ENCODE results near the gene ZBTB5. TPM values are rescaled to one million over a fixed set of nuclear protein-coding genes. Genes with fewer than 3 reads are reported as not detected.

Gene ZBTB5
- total and polyA plus RNA-seq, 7 donors: 2.5 to 6.0 (median 5.3) TPM

DNA sequence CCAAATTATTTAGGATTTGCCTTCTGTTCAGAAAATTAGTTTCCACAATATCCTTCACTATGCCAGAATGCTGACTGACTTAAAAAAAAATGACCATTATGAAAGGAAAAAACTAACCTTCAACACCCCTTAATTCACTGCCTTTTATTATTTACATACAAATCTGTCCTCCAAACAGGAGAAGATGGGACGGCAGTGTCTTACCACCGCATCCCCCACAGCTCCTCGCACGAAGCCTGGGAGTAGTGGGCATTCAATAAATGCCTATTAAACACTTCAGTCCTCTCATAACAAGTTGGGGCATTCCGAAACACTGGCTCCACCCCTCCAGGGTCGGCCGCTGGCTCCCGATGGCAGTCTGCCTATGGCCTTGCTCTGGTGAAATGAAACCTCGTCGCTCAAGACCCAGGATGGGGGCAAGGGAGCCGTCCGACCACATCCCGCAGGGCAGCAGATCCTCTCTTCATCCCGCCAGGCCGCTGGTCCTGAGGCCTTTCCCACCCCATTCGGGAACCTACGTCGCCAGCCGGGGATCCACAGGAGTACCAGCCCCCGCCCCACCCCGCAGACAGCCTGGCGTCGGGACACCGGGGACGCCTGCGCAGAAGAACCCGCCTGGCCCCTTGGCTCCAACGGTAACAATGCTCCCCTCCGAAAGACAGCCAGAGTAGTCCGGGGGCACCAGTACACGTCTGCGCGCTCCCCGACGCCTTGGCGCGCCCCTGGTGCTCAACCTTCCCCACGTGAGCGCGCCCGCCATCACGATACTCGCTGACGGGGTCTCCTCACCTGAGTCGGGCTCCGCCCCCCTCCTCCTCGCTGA, 613 bp downstream of the ZBTB5 start:
- H3K9me3 ChIP-seq: no peaks in the 10 kb centered on the region
- H3K27me3 ChIP-seq (ENCODE audit: insufficient read depth in 3 of 3, low read length in 2 of 3): no peaks in the 10 kb centered on the region
- DNase-seq (peak; percentile 80 to 89), ATAC-seq (peak; percentile 45 to 57 (median 49))
- peaks cover 19% of the 10 kb centered on the region for H3K4me1 ChIP-seq
- WGBS, 3 donors: 0 to 1% (median 0%) methylated on average over 43 to 47 of the region's 47 CpGs
- H3K4me3 ChIP-seq: peak overlapping the region; percentile 96
- no peak for TF ChIP-seq CTCF (IDR thresholded peaks at IDR 0.05)
- H3K27ac ChIP-seq: peak overlapping the region; percentile 99
- H3K36me3 ChIP-seq (ENCODE audit: insufficient read depth in 1 of 2, low read depth in 1 of 2): no peaks in the 10 kb centered on the region
- intact Hi-C loops (cut with DNase I): loop anchor here (5.0 to 10.0 kb wide), 2 partner anchors 42 to 320 kb away; partner anchors contain the start of genes GRHPR (in 2 of the 2) and EXOSC3 (in 1 of the 2)

GRCh38 chr9:37464006-37464405, 1.2 kb downstream of the ZBTB5 start:
- no peak for TF ChIP-seq CTCF (IDR thresholded peaks at IDR 0.05)
- H3K27ac ChIP-seq: peak overlapping the region; percentile 99
- no peaks in the 10 kb centered on the region for H3K36me3 ChIP-seq (ENCODE audit: insufficient read depth in 1 of 2, low read depth in 1 of 2)
- ATAC-seq: no peak
- no peak for DNase-seq
- peaks cover 19% of the 10 kb centered on the region for H3K4me1 ChIP-seq
- no peaks in the 10 kb centered on the region for H3K9me3 ChIP-seq
- H3K27me3 ChIP-seq (ENCODE audit: insufficient read depth in 3 of 3, low read length in 2 of 3): no peaks in the 10 kb centered on the region
- 22 to 38% (median 25%) methylated on average over 3 of the region's 3 CpGs for WGBS, 3 donors
- peak overlapping the region; percentile 96 for H3K4me3 ChIP-seq
- intact Hi-C loops (cut with DNase I): loop anchor here in 1 of 2 donors (5.0 to 10.0 kb wide), 2 partner anchors 42 to 321 kb away; partner anchors contain the start of genes EXOSC3 and GRHPR

DNA sequence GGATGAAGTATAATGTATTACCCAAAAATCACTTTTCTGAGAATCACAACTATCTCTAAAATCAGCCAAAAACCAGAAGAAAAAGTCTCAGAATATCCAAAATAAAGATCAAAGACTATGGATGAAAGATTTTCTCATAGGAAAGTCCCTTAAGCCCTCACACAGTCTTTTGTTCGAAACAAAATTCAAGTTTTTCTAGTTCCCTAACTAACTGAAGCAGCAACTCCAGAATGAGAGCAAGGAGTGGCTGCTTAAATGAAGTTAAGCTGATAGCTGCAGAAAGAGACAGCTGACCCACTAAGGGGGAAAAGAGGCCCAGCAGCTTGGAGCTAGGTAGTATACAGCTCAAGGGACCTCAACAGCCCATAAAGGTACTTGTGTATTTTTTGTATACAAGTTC, 8.4 kb downstream of the ZBTB5 start:
- intact Hi-C loops (cut with DNase I): no loop called here
- TF ChIP-seq CTCF (IDR thresholded peaks at IDR 0.05): no peak
- no peak overlapping the region for H3K4me3 ChIP-seq
- 80 to 97% (median 86%) methylated on average over 1 of the region's 1 CpG for WGBS, 3 donors
- no peak overlapping the region for H3K27ac ChIP-seq
- H3K4me1 ChIP-seq: peaks cover 15% of the 10 kb centered on the region
- H3K27me3 ChIP-seq (ENCODE audit: insufficient read depth in 3 of 3, low read length in 2 of 3): no peaks in the 10 kb centered on the region
- no peaks in the 10 kb centered on the region for H3K9me3 ChIP-seq
- no peak for ATAC-seq
- H3K36me3 ChIP-seq (ENCODE audit: insufficient read depth in 1 of 2, low read depth in 1 of 2): no peaks in the 10 kb centered on the region
- DNase-seq: no peak

DNA sequence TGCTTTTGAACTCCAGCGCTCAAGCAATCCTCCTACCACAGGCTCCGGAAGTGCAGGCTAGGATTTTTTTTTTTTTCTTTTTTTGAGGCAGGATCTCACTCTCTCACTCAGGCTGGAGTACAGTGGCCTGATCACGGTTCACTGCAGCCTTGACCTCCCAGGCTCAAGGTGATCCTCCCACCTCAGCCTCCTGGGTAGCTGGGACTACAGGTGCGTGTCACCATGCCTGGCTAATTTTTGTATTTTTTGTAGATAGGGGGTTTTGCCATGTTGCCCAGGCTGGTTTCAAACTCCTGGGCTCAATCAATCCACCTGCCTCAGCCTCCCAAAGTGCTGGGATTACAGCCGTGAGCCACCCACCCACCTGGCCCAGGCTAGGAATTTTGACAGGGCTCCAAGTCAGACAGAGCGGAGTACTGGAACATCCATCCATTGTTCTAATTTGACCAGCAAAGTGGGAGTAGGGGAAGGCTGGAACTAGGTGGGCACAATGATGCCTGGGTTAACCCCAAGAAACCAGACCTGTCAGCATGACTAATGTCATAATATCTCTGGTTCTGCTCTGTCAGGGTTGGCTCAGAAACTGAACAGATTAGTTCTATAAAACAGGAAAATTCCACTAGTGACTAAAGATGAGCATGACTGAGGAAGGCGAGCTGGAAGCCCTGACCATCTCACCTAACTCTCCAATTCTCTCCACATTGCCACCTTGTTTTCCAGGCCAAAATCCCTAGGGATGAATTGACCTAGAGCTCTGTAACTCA, 9.2 kb downstream of the ZBTB5 start:
- no peaks in the 10 kb centered on the region for H3K9me3 ChIP-seq
- DNase-seq (no peak), ATAC-seq (no peak)
- H3K4me1 ChIP-seq: peaks cover 10% of the 10 kb centered on the region
- 73 to 81% (median 74%) methylated on average over 7 of the region's 7 CpGs for WGBS, 3 donors
- no peak overlapping the region for H3K4me3 ChIP-seq
- no peak overlapping the region for H3K27ac ChIP-seq
- intact Hi-C loops (cut with DNase I): no loop called here
- no peaks in the 10 kb centered on the region for H3K36me3 ChIP-seq (ENCODE audit: insufficient read depth in 1 of 2, low read depth in 1 of 2)
- no peak for TF ChIP-seq CTCF (IDR thresholded peaks at IDR 0.05)
- H3K27me3 ChIP-seq (ENCODE audit: insufficient read depth in 3 of 3, low read length in 2 of 3): no peaks in the 10 kb centered on the region
